ENCODE results near the gene SPATS1. TPM values are rescaled to one million over a fixed set of nuclear protein-coding genes. Genes with fewer than 3 reads are reported as not detected.

The SPATS1 gene, protein sequence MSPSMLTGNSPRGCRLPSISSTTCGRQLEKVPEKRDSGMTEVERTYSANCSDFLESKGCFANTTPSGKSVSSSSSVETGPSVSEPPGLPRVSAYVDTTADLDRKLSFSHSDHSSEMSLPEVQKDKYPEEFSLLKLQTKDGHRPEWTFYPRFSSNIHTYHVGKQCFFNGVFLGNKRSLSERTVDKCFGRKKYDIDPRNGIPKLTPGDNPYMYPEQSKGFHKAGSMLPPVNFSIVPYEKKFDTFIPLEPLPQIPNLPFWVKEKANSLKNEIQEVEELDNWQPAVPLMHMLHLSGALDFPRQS
- total RNA-seq (0.63 TPM in 1 of 2 replicates, not detected in the other), polyA plus RNA-seq (not detected in 2 replicates)

DNA sequence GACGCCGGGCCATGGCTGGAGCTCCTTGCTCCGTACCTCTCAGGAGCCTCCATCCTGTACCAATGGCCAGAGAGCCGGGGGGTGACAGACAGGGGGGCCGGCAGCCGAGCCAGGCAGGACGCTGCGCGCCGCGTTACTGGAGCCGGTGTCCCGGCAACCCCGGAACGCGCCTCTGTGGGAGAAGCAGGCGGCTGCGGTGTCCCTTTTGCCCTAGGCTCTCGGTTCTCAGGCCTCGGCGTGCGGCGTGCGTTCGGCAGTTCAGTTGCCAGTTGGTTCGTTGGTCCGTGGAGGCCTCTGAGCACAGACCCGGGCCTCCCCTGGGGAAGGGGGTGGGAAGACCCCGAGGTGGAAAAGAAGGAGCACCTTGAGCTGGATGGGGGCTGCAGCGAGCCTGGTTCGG is at the start of gene SPATS1:
Gene SPATS1, plus strand, starts transcription at position 162 of the 400 bp plus-strand sequence. CDS start 446 bp downstream, outside the sequence.
- no peaks in the 10 kb centered on the region for H3K36me3 ChIP-seq
- TF ChIP-seq, protein P1, sequence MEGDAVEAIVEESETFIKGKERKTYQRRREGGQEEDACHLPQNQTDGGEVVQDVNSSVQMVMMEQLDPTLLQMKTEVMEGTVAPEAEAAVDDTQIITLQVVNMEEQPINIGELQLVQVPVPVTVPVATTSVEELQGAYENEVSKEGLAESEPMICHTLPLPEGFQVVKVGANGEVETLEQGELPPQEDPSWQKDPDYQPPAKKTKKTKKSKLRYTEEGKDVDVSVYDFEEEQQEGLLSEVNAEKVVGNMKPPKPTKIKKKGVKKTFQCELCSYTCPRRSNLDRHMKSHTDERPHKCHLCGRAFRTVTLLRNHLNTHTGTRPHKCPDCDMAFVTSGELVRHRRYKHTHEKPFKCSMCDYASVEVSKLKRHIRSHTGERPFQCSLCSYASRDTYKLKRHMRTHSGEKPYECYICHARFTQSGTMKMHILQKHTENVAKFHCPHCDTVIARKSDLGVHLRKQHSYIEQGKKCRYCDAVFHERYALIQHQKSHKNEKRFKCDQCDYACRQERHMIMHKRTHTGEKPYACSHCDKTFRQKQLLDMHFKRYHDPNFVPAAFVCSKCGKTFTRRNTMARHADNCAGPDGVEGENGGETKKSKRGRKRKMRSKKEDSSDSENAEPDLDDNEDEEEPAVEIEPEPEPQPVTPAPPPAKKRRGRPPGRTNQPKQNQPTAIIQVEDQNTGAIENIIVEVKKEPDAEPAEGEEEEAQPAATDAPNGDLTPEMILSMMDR (IDR thresholded peaks at IDR 0.05; ENCODE audit: low read depth, low read length): no peak
- DNase-seq (ENCODE audit: low read depth in 1 of 2, low spot score in 1 of 2): peak in 1 of 2 donors; percentile 16
- peaks cover 7% of the 10 kb centered on the region for H3K4me1 ChIP-seq (ENCODE audit: low read depth)
- no peaks in the 10 kb centered on the region for H3K9me3 ChIP-seq (ENCODE audit: low read depth)
- no peak within 1 kb of the TSS for H3K4me3 ChIP-seq
- no peak within 1 kb of the TSS for H3K27ac ChIP-seq
- peaks cover 21% of the 10 kb centered on the region for H3K27me3 ChIP-seq

DNA sequence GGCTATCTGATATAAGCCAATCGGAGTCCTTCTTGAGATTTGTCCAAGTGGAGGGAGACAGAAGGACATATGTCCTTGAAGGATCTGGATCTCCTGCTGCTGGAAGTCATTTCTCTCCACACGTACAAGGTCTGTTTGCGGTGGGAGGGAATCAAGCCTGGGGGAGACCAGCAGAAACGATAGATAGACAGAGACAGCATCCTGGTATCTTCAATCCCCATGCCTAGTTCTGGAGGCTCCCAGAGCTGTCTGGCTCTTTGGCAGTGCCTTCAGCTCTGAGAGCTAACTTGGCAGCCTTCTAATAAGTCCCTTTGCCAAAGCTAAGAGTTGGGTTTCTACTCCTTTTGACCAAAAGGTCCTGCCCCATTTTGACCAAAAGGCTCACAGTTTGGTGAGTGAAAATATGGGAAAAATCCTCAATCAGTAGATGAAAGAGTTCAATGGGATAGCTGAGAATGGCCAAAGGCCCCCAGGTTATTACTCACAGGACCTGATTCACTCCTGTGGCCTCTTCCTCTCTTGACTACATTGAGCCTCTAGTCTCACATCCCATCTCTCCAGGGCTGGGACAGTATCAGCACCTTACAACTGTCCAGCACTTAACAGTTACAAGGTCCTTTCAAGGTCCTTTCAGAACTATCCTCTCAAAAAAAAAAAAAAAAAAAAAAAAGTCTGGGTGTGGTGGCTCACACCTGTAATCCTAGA is 49.6 kb upstream of the SPATS1 start:
- H3K9me3 ChIP-seq (ENCODE audit: low read depth): no peaks in the 10 kb centered on the region
- no peak overlapping the region for H3K4me3 ChIP-seq
- DNase-seq (ENCODE audit: low read depth in 1 of 2, low spot score in 1 of 2): no peak
- H3K27ac ChIP-seq: no peak overlapping the region
- H3K4me1 ChIP-seq (ENCODE audit: low read depth): no peaks in the 10 kb centered on the region
- TF ChIP-seq, protein P1 (IDR thresholded peaks at IDR 0.05; ENCODE audit: low read depth, low read length): no peak
- no peaks in the 10 kb centered on the region for H3K36me3 ChIP-seq
- H3K27me3 ChIP-seq: peaks cover 60% of the 10 kb centered on the region

DNA sequence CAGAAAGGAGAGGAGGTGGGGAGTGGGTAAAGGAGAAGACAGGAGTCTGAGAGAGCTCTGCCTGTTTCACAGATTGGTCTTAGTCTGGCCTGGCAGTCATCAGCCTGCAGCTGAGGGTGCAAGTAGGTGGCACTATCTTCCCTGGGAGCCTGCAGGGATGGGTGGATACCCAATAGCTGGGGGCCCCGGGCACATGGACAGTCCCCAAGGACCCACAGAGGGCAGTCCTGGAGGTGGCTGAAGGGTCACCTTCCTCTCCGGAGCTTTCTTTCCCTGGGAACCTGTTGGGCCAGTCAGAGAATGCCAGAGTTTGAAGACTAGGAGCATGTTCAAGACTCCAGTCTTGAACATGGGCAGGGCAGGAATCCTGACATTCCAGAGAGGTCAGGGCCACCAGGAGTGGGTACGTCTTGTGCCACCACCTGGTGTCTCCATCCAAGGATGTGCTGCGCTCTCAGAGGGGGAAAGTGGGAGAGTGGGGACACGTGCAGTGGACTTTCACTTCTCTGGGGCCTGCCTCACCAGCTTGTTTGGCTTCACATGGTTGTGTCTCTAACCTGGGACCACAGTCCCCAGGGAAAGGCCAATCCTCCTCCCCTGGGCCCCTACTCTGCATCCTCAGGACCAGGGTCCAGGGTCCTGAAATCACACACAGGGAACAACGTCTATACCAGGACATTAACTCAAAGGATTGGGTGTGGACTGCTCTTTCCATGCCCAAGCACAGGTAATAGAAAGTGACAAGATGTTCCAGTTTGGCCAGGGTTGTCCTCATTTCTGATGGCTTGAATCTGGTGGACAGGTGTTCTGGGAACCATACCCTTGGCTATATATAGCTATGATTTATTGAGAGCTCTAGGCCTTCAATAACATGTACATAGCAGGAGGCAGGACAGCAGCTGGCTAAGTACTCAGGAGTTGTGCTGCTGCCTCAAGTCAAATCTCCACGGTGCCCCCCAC is 47.3 kb upstream of the SPATS1 start:
- H3K4me3 ChIP-seq: no peak overlapping the region
- H3K4me1 ChIP-seq (ENCODE audit: low read depth): no peaks in the 10 kb centered on the region
- peaks cover 49% of the 10 kb centered on the region for H3K27me3 ChIP-seq
- no peak overlapping the region for H3K27ac ChIP-seq
- H3K9me3 ChIP-seq (ENCODE audit: low read depth): no peaks in the 10 kb centered on the region
- TF ChIP-seq, protein P1 (IDR thresholded peaks at IDR 0.05; ENCODE audit: low read depth, low read length): no peak
- DNase-seq (ENCODE audit: low read depth in 1 of 2, low spot score in 1 of 2): no peak
- no peaks in the 10 kb centered on the region for H3K36me3 ChIP-seq

DNA sequence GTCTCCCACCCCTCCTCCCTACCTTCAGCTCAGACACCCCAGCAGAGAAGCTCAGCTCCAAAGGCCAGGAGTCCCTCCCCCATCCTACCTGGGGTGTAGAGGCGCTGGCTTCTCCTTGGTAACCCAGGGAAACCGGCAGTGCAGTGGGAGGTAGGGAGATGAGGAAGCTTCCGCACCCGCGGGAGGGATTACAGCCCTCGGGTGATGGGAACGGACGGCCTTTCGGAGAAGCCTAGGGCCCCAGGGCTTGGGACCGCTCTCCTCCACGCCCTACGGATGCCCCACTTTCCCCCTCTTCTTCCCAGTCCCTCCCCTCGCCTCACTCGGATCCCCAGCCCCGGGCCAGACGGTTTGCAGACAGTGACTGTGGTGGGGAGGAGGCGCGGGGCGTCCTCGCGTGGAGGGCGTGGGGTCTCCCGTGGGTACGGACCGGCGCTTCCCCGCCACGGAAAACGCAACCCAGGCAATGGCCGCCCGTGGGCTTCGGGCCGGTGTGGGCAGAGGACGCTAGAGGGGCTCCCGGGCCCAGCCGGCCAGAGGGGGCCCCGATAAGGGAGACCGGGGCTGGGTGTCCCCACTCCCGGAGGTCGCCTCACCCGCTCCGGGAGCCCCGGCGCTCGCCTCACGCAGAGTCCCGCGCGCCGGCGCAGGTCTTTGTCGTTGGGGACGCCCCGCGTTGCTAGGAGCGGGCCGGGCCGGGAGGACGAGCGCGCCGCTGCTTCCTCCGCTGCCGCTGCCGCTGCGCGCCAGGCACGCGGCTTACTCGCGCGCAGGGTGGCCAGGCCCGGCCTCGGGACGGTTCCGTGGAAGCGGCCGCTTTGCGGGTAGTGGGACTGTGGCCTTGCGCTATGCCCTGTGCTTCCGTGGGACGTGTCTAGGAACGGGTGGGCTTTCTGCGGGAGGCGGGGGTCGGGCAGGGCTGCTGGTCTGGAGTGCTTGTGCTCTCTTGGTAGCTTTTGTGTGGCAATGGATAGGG is 45.1 kb upstream of the SPATS1 start:
- H3K4me1 ChIP-seq (ENCODE audit: low read depth): no peaks in the 10 kb centered on the region
- TF ChIP-seq, protein P1 (IDR thresholded peaks at IDR 0.05; ENCODE audit: low read depth, low read length): no peak
- peaks cover 35% of the 10 kb centered on the region for H3K27me3 ChIP-seq
- peaks cover under 1% of the 10 kb centered on the region for H3K36me3 ChIP-seq
- no peak overlapping the region for H3K27ac ChIP-seq
- H3K4me3 ChIP-seq: peak overlapping the region; percentile 73
- peak; percentile 49 to 84 for DNase-seq (ENCODE audit: low read depth in 1 of 2, low spot score in 1 of 2)
- H3K9me3 ChIP-seq (ENCODE audit: low read depth): no peaks in the 10 kb centered on the region

All from cardiac muscle cell (in vitro differentiated cells and primary cell).